ENCODE data around the gene EHF. TPM values are rescaled to one million over a fixed set of nuclear protein-coding genes. Genes with fewer than 3 reads are reported as not detected.

The EHF gene
- total and polyA plus RNA-seq, 2 of the 8 experiments (the other 6 are each of a cell fraction or from before 2014, with no cell fraction given), result not detected

- Histone ChIP-seq H4K91ac (replicated peaks; ENCODE audit: insufficient read length, low read length) (no peak overlapping the region), H3K36me3 (ENCODE audit: control insufficient read depth in 2 of 4, insufficient read depth in 4 of 4, low read length in 3 of 4) (no peaks in the 10 kb centered on the region), H3K4me2 (ENCODE audit: insufficient read depth in 1 of 2, low read depth in 2 of 2, low read length in 2 of 2) (no peak overlapping the region), H3K79me2 (ENCODE audit: control insufficient read depth in 1 of 2, insufficient read depth in 2 of 2, low read length in 2 of 2) (no peaks in the 10 kb centered on the region), H3K4ac (replicated peaks; ENCODE audit: insufficient read length, low read depth, low read length) (no peak overlapping the region), H3K4me3 (ENCODE audit: extremely low read depth in 1 of 4, insufficient read depth in 2 of 4, low read depth in 3 of 4, low read length in 4 of 4) (no peak overlapping the region), H2AFZ (ENCODE audit: low read length) (no peak overlapping the region), H4K8ac (ENCODE audit: extremely low read depth, insufficient read depth, low read length) (no peak overlapping the region), H2BK5ac (ENCODE audit: low read depth, low read length) (no peak overlapping the region), H3K23ac (ENCODE audit: insufficient read length) (no peak overlapping the region), H3K79me1 (ENCODE audit: low read depth, low read length) (no peaks in the 10 kb centered on the region), H4K5ac (ENCODE audit: insufficient read length, low read depth, low read length) (no peak overlapping the region), H2BK120ac (replicated peaks; ENCODE audit: low read depth, low read length) (no peak overlapping the region), H3K9ac (replicated peaks in 1 of 4; ENCODE audit: extremely low read depth in 1 of 4, low read depth in 3 of 4, low read length in 3 of 4) (no peak overlapping the region), H3K4me1 (replicated peaks in 1 of 4; ENCODE audit: control insufficient read depth in 3 of 4, insufficient read depth in 4 of 4, low read length in 3 of 4) (no peaks in the 10 kb centered on the region), H3K27ac (ENCODE audit: low read depth, low read length) (no peak overlapping the region), H2BK15ac (ENCODE audit: low read length) (no peak overlapping the region), H2BK20ac (ENCODE audit: low read length) (no peak overlapping the region), H3K9me3 (ENCODE audit: insufficient read depth in 2 of 2, low read depth in 1 of 2, low read length in 1 of 2) (no peaks in the 10 kb centered on the region), H4K20me1 (replicated peaks in 1 of 2; ENCODE audit: control insufficient read depth in 1 of 2, insufficient read depth in 2 of 2, low read length in 2 of 2) (no peaks in the 10 kb centered on the region), H3K56ac (replicated peaks; ENCODE audit: insufficient read length, low read depth, low read length) (no peak overlapping the region), H3K23me2 (ENCODE audit: low read depth, low read length) (no peaks in the 10 kb centered on the region), H3K18ac (ENCODE audit: extremely low read depth, low read length) (no peak overlapping the region), H3K27me3 (replicated peaks in 1 of 4; ENCODE audit: control insufficient read depth in 3 of 4, extremely low read depth in 1 of 4, insufficient read depth in 3 of 4, low read length in 3 of 4) (no peaks in the 10 kb centered on the region), H3K14ac (ENCODE audit: insufficient read length) (no peak overlapping the region), H2AK5ac (ENCODE audit: low read depth, low read length) (no peak overlapping the region), H2BK12ac (ENCODE audit: low read depth, low read length) (no peak overlapping the region)
- ChIA-PET POLR2A (ENCODE audit: partially characterized antibody) (no interaction called here), CTCF (ENCODE audit: partially characterized antibody) (interaction anchor here (0.5 kb wide), 1 partner anchor 1428 kb away, joined by 4 read pairs; no protein-coding TSS in a partner anchor)
- no peak for TF ChIP-seq TAF7 (optimal IDR thresholded peaks at IDR 0.05; ENCODE audit: borderline replicate concordance, low read depth, low read length)
- DNase-seq (ENCODE audit: low read depth in 1 of 2, low spot score in 2 of 2) (no peak), FAIRE-seq (no peak)
- WGBS, 2 experiments (ENCODE audit: extremely low coverage in 1 of 2, insufficient coverage in 1 of 2, insufficient read length in 1 of 2, insufficient replicate concordance in 2 of 2, low coverage in 1 of 2, low lambda C conversion rate in 2 of 2, missing lambda C conversion rate in 1 of 2), result 96% methylated on average over 3 of the region's 3 CpGs; no CpG with 5 or more reads in 1 of the 2 experiments
These were observed 44.6 kb upstream of the EHF start for GRCh38 chr11:34576331-34576730.
